Body of pancreas (tissue), 4 donors: ENCODE data around the gene CORO6.

ENCODE experiments used
- POLR2A ChIP-seq, 3 donors: fragments of 450-650 bp; IDR thresholded peaks; one replicate each; pipeline ENCODE4 v1.6.1; 2016; ENCODE audit warnings: antibody characterized with exemption in 3 of 3, mild to moderate bottlenecking in 2 of 3
- TF ChIP-seq, protein P1 (sequence below), 7 experiments: fragments of 450-650 bp in 4 of 7; fragments of 200-600 bp in 3 of 7; sonication (generic) in 3 of 7; IDR thresholded peaks; one replicate each; pipeline ENCODE4 v1.5.1; 2016 to 2019; ENCODE audit warnings: antibody characterized with exemption in 7 of 7

- TF ChIP-seq, protein P1, sequence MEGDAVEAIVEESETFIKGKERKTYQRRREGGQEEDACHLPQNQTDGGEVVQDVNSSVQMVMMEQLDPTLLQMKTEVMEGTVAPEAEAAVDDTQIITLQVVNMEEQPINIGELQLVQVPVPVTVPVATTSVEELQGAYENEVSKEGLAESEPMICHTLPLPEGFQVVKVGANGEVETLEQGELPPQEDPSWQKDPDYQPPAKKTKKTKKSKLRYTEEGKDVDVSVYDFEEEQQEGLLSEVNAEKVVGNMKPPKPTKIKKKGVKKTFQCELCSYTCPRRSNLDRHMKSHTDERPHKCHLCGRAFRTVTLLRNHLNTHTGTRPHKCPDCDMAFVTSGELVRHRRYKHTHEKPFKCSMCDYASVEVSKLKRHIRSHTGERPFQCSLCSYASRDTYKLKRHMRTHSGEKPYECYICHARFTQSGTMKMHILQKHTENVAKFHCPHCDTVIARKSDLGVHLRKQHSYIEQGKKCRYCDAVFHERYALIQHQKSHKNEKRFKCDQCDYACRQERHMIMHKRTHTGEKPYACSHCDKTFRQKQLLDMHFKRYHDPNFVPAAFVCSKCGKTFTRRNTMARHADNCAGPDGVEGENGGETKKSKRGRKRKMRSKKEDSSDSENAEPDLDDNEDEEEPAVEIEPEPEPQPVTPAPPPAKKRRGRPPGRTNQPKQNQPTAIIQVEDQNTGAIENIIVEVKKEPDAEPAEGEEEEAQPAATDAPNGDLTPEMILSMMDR (IDR thresholded peaks at IDR 0.05): no peak
- no peak for TF ChIP-seq POLR2A (IDR thresholded peaks at IDR 0.05)
Observed at GRCh38 chr17:29650396-29650795, 27.7 kb upstream of the CORO6 start.
